HG02970 (cell line): ENCODE measurements around the gene ZBTB45.
"Not testable (repeated sequence)": the region's sequence is repeated elsewhere in the genome, so short reads cannot be mapped to it uniquely, and the experiment has no call there.

Experiments used
- ATAC-seq: cut with Tn5 transposase; IDR thresholded peaks from one replicate; pipeline ENCODE4 v1.9.1; 2021; ENCODE audit warnings: mild to moderate bottlenecking, moderate library complexity, moderate number of reproducible peaks; ENCODE audit not compliant: unreplicated experiment, low FRiP score

Gene ZBTB45

GRCh38 chr19:58542641-58543372 lies 23.2 kb upstream of the ZBTB45 start:
- not testable (repeated sequence) for ATAC-seq

- not testable (repeated sequence) for ATAC-seq
Observed at GRCh38 chr19:58539169-58539559, 19.6 kb upstream of the ZBTB45 start.

DNA sequence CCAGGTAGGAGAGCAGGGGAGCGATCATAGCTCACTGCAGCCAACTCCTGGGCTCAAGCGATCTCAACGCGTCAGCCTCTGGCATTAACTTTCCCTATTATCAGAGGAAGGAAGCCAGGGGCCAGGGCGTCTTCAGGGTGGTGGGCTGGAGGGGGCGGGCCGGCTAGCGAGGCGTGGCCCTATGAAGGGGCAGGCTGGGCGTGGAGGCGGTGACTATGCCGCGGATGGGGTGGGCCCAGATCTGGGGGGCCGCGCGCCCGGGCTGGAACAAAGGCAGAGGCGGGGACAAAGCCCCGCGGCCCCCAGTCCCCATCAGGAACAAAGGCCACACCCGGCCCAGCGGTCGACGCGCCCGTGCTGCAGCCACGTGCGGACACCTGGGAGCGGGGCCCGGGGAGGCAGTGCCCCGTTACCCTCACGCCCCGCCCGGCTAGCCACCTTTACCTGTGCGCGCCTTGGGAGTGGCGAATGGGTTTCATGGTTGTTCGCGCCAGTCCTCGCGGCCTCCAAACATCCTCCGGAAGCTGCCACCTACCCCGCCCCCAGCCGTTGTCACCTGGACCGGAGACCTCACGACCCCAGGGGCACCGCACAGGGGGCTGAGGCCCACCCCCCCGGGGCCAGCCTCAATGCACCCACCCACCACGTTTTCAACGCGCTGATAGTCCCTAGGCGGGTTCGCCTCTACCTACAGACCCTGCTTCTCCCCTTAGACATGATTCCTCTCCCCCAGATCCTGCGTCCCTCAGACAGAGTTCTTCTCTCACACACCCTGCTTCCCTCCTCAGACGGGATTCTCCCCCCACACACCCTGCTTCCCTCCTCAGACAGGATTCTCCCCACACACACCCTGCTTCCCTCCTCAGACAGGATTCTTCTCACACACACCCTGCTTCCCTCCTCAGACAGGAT lies 18.9 kb upstream of the ZBTB45 start:
- no peak for ATAC-seq

GRCh38 chr19:58536852-58537798 lies 17.5 kb upstream of the ZBTB45 start:
- no peak for ATAC-seq

DNA sequence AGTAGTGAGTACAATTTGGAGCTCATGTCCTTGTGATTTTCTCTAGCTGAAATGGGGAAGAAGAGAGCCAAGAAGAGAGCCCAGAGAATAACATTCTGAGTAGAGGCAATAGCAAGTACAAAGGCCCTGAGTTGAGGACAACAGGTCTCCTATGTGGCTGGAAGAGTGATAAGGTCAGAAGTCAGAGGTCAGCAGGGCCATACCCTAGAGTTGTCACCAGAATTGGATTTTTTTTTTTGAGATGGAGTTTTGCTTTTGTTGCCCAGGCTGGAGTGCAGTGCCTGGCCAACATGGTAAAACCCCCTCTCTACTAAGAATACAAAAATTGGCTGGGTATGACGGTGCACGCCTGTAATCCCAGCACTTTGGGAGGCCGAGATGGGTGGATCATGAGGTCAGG lies 16.2 kb upstream of the ZBTB45 start:
- ATAC-seq: no peak

GRCh38 chr19:58531034-58531840 lies 11.6 kb upstream of the ZBTB45 start:
- no peak for ATAC-seq

GRCh38 chr19:58529405-58529804 lies 9.8 kb upstream of the ZBTB45 start:
- no peak for ATAC-seq

- no peak for ATAC-seq
Observed at GRCh38 chr19:58522709-58523108, 3.1 kb upstream of the ZBTB45 start.

DNA sequence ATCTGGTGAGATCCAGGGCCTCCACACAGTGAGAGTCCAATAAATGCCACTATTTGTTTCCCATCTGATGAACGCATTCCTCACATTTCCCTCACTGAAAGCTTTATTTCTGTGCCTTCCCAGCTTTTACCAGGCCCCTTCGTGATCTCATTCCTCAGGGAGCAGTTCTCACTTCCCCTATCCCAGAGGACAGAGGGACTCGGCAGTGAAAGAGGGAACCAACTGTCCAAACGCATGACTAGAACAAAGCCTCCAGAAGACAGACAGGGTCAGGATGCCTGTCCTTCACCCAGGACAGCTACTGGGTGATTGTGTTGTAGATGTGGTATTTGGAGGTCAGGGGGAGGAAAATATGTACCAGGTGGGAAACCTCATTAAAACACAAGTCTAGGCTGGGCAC lies 2.0 kb upstream of the ZBTB45 start:
- ATAC-seq: no peak

DNA sequence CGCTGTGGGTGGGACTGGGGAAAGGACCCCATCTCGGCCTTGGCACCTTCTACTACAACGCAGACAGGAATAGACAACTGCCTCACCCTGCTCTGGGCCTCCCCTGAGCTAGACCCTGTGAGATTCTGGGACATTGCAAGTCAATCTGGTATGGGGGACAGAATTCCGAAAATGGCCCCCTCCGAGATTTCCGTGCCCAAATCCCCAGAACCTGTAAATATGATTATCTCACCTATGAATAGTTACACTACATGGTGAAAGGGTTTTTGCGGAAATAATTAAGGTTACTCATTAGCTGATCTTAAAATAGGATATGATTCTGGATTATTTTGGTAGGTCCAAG lies 618 bp upstream of the ZBTB45 start:
- ATAC-seq: no peak

GRCh38 chr19:58519087-58519354 lies 589 bp downstream of the ZBTB45 start:
- ATAC-seq: no peak

DNA sequence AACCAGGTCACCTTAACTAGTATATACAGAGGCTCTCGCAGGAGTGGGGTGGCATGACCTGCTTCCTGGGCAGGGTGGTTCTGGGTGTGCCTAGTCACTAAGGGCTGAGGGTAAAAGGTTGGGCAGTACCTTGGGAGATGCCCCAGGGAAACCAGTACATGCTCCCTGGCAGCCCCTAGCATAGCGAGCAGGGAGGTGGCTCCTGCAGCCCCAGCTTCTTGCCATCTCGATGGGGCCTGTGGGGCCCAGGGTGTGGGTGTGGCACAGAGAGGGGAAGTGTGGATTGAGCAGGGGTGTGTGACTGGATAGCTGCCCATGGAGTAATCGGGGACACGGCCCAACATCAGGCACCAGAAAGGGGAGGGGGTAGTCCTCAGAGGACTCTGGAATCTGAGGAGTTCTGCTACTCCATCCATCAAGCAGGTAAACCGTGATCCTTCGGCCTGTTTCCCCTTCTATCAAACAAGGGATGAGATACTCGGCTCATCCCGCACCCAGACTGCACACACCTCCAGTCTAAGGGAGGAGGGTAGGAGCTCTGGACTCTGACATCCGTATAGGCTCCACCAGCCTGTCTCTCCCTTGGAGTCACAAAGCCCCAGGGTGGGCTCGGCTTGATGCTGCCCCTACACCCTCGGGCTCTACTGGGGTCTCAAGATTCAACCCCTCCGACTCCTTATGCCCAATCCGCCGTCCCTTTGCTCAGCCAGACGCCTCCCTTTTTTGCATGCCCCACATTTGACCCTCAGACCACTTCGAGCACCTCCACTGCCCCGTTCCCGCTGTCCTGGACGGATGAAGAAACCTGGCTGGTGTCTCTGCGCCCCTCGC lies 1.1 kb downstream of the ZBTB45 start:
- no peak for ATAC-seq

- ATAC-seq: no peak
Observed at GRCh38 chr19:58516964-58517833, 2.4 kb downstream of the ZBTB45 start.

DNA sequence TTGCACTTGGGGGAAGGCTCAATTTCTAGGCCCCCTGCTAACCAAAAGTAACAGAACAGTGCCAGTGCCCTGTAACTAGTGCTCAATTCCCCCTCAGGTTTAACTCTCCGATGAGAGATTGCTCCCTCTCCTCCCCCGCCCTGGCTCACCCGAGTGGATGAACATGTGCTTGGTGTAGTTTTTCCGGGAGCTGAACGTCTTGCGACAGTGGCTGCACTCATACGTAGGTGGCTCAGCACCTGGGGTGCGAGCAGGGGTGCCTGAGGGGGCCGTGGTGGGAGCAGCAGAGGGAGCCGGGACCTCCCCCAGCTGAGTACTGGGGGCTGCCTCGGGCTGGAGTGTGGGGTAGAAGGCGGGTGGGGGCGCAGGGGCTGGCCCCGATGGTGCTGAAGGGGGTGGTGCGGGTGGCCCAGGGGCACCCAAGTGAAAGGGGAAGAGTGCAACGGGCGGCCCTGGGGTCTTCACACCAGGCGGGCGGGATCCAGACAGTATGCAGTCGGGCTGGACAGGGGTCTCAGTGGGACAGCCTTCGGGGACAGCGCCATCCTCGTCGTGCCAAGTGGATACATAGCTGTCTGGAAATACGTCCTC lies 3.3 kb downstream of the ZBTB45 start:
- ATAC-seq: no peak

DNA sequence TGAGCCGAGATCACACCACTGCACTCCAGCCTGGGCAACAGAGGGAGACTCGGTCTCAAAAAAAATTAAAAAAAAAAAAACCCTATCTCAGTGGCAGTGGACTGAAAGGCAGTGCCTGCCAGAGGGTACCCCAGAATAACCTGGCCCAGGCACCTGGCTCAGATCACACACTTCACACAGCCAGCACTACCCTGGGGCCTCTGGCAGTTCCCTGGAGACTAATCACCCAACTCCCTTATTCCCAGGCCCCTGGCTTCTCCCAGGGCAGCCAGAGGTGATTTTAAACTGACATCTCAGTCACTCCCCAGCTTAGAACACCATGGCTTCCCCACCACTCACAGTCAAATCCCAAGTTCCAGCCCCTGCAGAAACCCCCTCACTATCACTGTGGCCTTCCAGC lies 4.4 kb downstream of the ZBTB45 start:
- no peak for ATAC-seq

- ATAC-seq: no peak
Observed at GRCh38 chr19:58514564-58515022, 5.0 kb downstream of the ZBTB45 start.

GRCh38 chr19:58513694-58514563 lies 5.7 kb downstream of the ZBTB45 start:
- peak; percentile 61 for ATAC-seq
